ENCODE measurements around the gene EIF2S1. TPM values are rescaled to one million over a fixed set of nuclear protein-coding genes. Genes with fewer than 3 reads are reported as not detected.
A peak's percentile ranks its signal among the peaks of the same experiment; 100 is the strongest.

EIF2S1 gene
- total RNA-seq, 4 donors from 2014 or later, result 55.8 to 153 (median 138) TPM

- DNase-seq, result no peak
- intact Hi-C loops (cut with DNase I), result no loop called here
- H3K4me1 ChIP-seq, result peaks cover 0 to 38% (median 4%) of the 10 kb centered on the region in 3 donors
- H3K4me3 ChIP-seq, result no peak overlapping the region
- TF ChIP-seq CTCF (IDR thresholded peaks at IDR 0.05) (no peak), POLR2A (IDR thresholded peaks at IDR 0.05) (no peak)
- H3K27me3 ChIP-seq, result no peaks in the 10 kb centered on the region
- no peaks in the 10 kb centered on the region for H3K9me3 ChIP-seq
- H3K36me3 ChIP-seq, result peaks cover 7 to 95% (median 22%) of the 10 kb centered on the region in 3 donors
- H3K27ac ChIP-seq, result peak overlapping the region in 3 of 4 donors; percentile 53 to 85 (median 85)
Measured at GRCh38 chr14:67345583-67345982, 14.5 kb upstream of the EIF2S1 start.

- Histone ChIP-seq H3K4me1 (peaks cover 0 to 26% (median 8%) of the 10 kb centered on the region in 3 donors), H3K4me3 (no peak overlapping the region), H3K27me3 (no peaks in the 10 kb centered on the region), H3K27ac (no peak overlapping the region), H3K36me3 (peaks cover 7 to 67% (median 15%) of the 10 kb centered on the region in 3 donors), H3K9me3 (no peaks in the 10 kb centered on the region)
- intact Hi-C loops (cut with DNase I), result no loop called here
- WGBS, 2 donors, result 83 to 87% methylated on average over 5 of the region's 5 CpGs
- TF ChIP-seq POLR2A (IDR thresholded peaks at IDR 0.05) (no peak), CTCF (IDR thresholded peaks at IDR 0.05) (no peak)
- no peak for DNase-seq
Measured at GRCh38 chr14:67352055-67352454, 8.1 kb upstream of the EIF2S1 start.

- H3K27ac ChIP-seq, result peak overlapping the region in 2 of 4 donors; percentile 9 to 34
- H3K9me3 ChIP-seq, result no peaks in the 10 kb centered on the region
- intact Hi-C loops (cut with DNase I), result no loop called here
- H3K4me1 ChIP-seq, result peaks cover 5 to 59% (median 42%) of the 10 kb centered on the region in 3 donors
- 39 to 54% methylated on average over 4 of the region's 4 CpGs for WGBS, 2 donors
- no peaks in the 10 kb centered on the region for H3K27me3 ChIP-seq
- peak overlapping the region in 3 of 4 donors; percentile 84 to 90 (median 84) for H3K4me3 ChIP-seq
- no peak for DNase-seq
- peaks cover 0 to 14% (median 0%) of the 10 kb centered on the region in 3 donors for H3K36me3 ChIP-seq
- TF ChIP-seq CTCF (IDR thresholded peaks at IDR 0.05) (no peak), POLR2A (IDR thresholded peaks at IDR 0.05) (no peak)
Measured at GRCh38 chr14:67357186-67357968, 2.8 kb upstream of the EIF2S1 start.

- 47 to 53% methylated on average over 9 of the region's 9 CpGs for WGBS, 2 donors
- H3K27ac ChIP-seq, result peak overlapping the region in 2 of 4 donors; percentile 9 to 34
- TF ChIP-seq CTCF (IDR thresholded peaks at IDR 0.05) (no peak), POLR2A (IDR thresholded peaks at IDR 0.05) (no peak)
- H3K9me3 ChIP-seq, result no peaks in the 10 kb centered on the region
- peaks cover 5 to 65% (median 47%) of the 10 kb centered on the region in 3 donors for H3K4me1 ChIP-seq
- no peaks in the 10 kb centered on the region for H3K27me3 ChIP-seq
- no peak for DNase-seq
- H3K4me3 ChIP-seq, result peak overlapping the region; percentile 84 to 92 (median 87)
- intact Hi-C loops (cut with DNase I), result no loop called here
- H3K36me3 ChIP-seq, result peaks cover 0 to 14% (median 0%) of the 10 kb centered on the region in 3 donors
Measured at GRCh38 chr14:67357969-67358354, 2.2 kb upstream of the EIF2S1 start.

All from esophagus squamous epithelium (tissue), 5 donors.